Activated CD4-positive, alpha-beta T cell treated with anti-CD3 and anti-CD28 coated beads, Interleukin-10, Interleukin-2, amounts not matched to agents 100 ng/mL and 50 ng/mL, durations not matched to agents 16 hours and 8 hours (primary cell): Measurements from ENCODE around the gene SERAC1.

Source experiments
- DNase-seq: peaks from one replicate; pipeline ENCODE4 v3.0.0-alpha.2; 2020

The SERAC1 gene

GRCh38 chr6:158118886-158119285 is 49.2 kb downstream of the SERAC1 start:
- DNase-seq, result no peak

GRCh38 chr6:158115508-158115907 is 52.6 kb downstream of the SERAC1 start:
- no peak for DNase-seq

- DNase-seq, result no peak
Observed at GRCh38 chr6:158115102-158115501, 53.0 kb downstream of the SERAC1 start.

GRCh38 chr6:158113802-158114201 is 54.3 kb downstream of the SERAC1 start:
- DNase-seq, result no peak

- no peak for DNase-seq
Observed at GRCh38 chr6:158111987-158112386, 56.1 kb downstream of the SERAC1 start.

GRCh38 chr6:158110986-158111385 is 57.1 kb downstream of the SERAC1 start:
- DNase-seq, result no peak

GRCh38 chr6:158109748-158110147 is 58.3 kb downstream of the SERAC1 start:
- no peak for DNase-seq

GRCh38 chr6:158104696-158105095 is 63.4 kb downstream of the SERAC1 start:
- DNase-seq, result no peak

- no peak for DNase-seq
Observed at GRCh38 chr6:158103228-158103627, 64.8 kb downstream of the SERAC1 start.

- no peak for DNase-seq
Observed at GRCh38 chr6:158095671-158096070, 72.4 kb downstream of the SERAC1 start.

GRCh38 chr6:158095031-158095430 is 73.0 kb downstream of the SERAC1 start:
- DNase-seq, result no peak

- no peak for DNase-seq
Observed at GRCh38 chr6:158092806-158093205, 75.3 kb downstream of the SERAC1 start.

- DNase-seq, result no peak
Observed at GRCh38 chr6:158087224-158087867, 80.7 kb downstream of the SERAC1 start.

GRCh38 chr6:158086504-158087223 is 81.4 kb downstream of the SERAC1 start:
- peak; percentile 33 for DNase-seq

- DNase-seq, result no peak
Observed at GRCh38 chr6:158086054-158086503, 82.0 kb downstream of the SERAC1 start.

- DNase-seq, result no peak
Observed at GRCh38 chr6:158085261-158086053, 82.6 kb downstream of the SERAC1 start.

- no peak for DNase-seq
Observed at GRCh38 chr6:158083455-158084325, 84.4 kb downstream of the SERAC1 start.

GRCh38 chr6:158081657-158081935 is 86.5 kb downstream of the SERAC1 start:
- DNase-seq, result no peak

- no peak for DNase-seq
Observed at GRCh38 chr6:158080849-158081656, 87.0 kb downstream of the SERAC1 start.

- DNase-seq, result no peak
Observed at GRCh38 chr6:158078320-158078719, 89.7 kb downstream of the SERAC1 start.

GRCh38 chr6:158077676-158078075 is 90.4 kb downstream of the SERAC1 start:
- DNase-seq, result no peak

- no peak for DNase-seq
Observed at GRCh38 chr6:158076548-158076947, 91.5 kb downstream of the SERAC1 start.
